WTC11 (cell line): ENCODE data around the gene PTP4A2. TPM values are rescaled to one million over a fixed set of nuclear protein-coding genes. Genes with fewer than 3 reads are reported as not detected.

ENCODE experiments used
- ATAC-seq: fragments of 200-7000 bp; cut with Tn5 transposase; 2 replicates; pipeline ENCODE4 v1.10.0; 2021; ENCODE audit warnings: mild to moderate bottlenecking, moderate library complexity
- CTCF ChIA-PET: fragments of 300-600 bp; sonication (Branson Sonifier 250); formaldehyde crosslinking; loops from one replicate; lab custom pipeline; 2021; ENCODE audit warnings: antibody characterized with exemption; lab: Charles Lee
- POLR2A ChIA-PET: fragments of 350-600 bp; sonication (Branson Sonifier 250); formaldehyde crosslinking; loops from one replicate; lab custom pipeline; 2021; ENCODE audit warnings: antibody characterized with exemption; lab: Charles Lee
- DNase-seq: peaks from one replicate; pipeline ENCODE4 v3.0.0; 2021; ENCODE audit warnings: low spot score
- H3K27ac Mint-ChIP-seq: 2 replicates; pipeline ENCODE4 v1.8.0; 2021; ENCODE audit warnings: mixed read lengths
- H3K27me3 Mint-ChIP-seq: 2 replicates; pipeline ENCODE4 v1.8.0; 2021; ENCODE audit warnings: low read depth, mild to moderate bottlenecking, moderate library complexity, mixed read lengths
- H3K36me3 Mint-ChIP-seq: 2 replicates; pipeline ENCODE4 v1.8.0; 2021; ENCODE audit warnings: mixed read lengths
- H3K4me1 Mint-ChIP-seq: 2 replicates; pipeline ENCODE4 v1.8.0; 2022; ENCODE audit warnings: mixed read lengths
- H3K4me3 Mint-ChIP-seq: 2 replicates; pipeline ENCODE4 v1.8.0; 2021; ENCODE audit warnings: mild to moderate bottlenecking, moderate library complexity, mixed read lengths
- H3K9me3 Mint-ChIP-seq: 2 replicates; pipeline ENCODE4 v1.8.0; 2021; ENCODE audit warnings: mixed read lengths
- CDX4 ChIP-seq: fragments of 250-450 bp; sonication (Bioruptor Pico); IDR thresholded peaks from 2 replicates; pipeline ENCODE4 v1.9.0; 2021; ENCODE audit warnings: moderate library complexity, mild to moderate bottlenecking, inconsistent platforms, borderline replicate concordance
- ESRRA ChIP-seq: sonication (generic); formaldehyde crosslinking; IDR thresholded peaks from 2 replicates; pipeline ENCODE4 v1.8.1; 2022; ENCODE audit warnings: mild to moderate bottlenecking, missing genetic modification reagents, borderline replicate concordance
- FOXP1 ChIP-seq: sonication (generic); formaldehyde crosslinking; IDR thresholded peaks from 2 replicates; pipeline ENCODE4 v1.8.0; 2022; ENCODE audit warnings: missing genetic modification reagents, mild to moderate bottlenecking, moderate library complexity, borderline replicate concordance
- JUN ChIP-seq: sonication (generic); formaldehyde crosslinking; IDR thresholded peaks from 2 replicates; pipeline ENCODE4 v1.8.0; 2023; ENCODE audit warnings: mild to moderate bottlenecking, missing genetic modification reagents
- OVOL2 ChIP-seq: fragments of 250-450 bp; sonication (Bioruptor Pico); IDR thresholded peaks from 2 replicates; pipeline ENCODE4 v1.9.0; 2021; ENCODE audit warnings: mild to moderate bottlenecking, borderline replicate concordance
- RORB ChIP-seq: fragments of 250-450 bp; sonication (Bioruptor Pico); IDR thresholded peaks from 2 replicates; pipeline ENCODE4 v1.9.0; 2021; ENCODE audit warnings: mild to moderate bottlenecking
- SP1 ChIP-seq: sonication (generic); formaldehyde crosslinking; conservative IDR thresholded peaks from 2 replicates; pipeline ENCODE4 v1.8.1; 2022; ENCODE audit warnings: missing genetic modification reagents
- ZNF532 ChIP-seq: fragments of 250-450 bp; sonication (Bioruptor Pico); IDR thresholded peaks from 2 replicates; pipeline ENCODE4 v1.9.0; 2021; ENCODE audit warnings: mild to moderate bottlenecking, borderline replicate concordance
- total RNA-seq: library from RNA; stranded (reverse); gene quantifications from 3 replicates; pipeline ENCODE4 v1.2.3, GENCODE V29; 2021
- TF ChIP-seq, protein P1 (sequence below): sonication (generic); formaldehyde crosslinking; IDR thresholded peaks from 2 replicates; pipeline ENCODE4 v1.8.0; 2023; ENCODE audit warnings: mild to moderate bottlenecking, missing genetic modification reagents
- TF ChIP-seq, protein P2 (sequence below): sonication (generic); formaldehyde crosslinking; IDR thresholded peaks from 2 replicates; pipeline ENCODE4 v1.8.1; 2022; ENCODE audit warnings: mild to moderate bottlenecking, missing genetic modification reagents, moderate library complexity, borderline replicate concordance
- TF ChIP-seq, protein P3 (sequence below): sonication (generic); formaldehyde crosslinking; IDR thresholded peaks from 2 replicates; pipeline ENCODE4 v1.8.1; 2022; ENCODE audit warnings: missing genetic modification reagents, borderline replicate concordance
- TF ChIP-seq, protein P4 (sequence below): sonication (generic); formaldehyde crosslinking; IDR thresholded peaks from 2 replicates; pipeline ENCODE4 v1.8.1; 2023; ENCODE audit warnings: mild to moderate bottlenecking, missing genetic modification reagents, moderate library complexity

The PTP4A2 gene
- total RNA-seq, 1 experiment from 2014 or later: 172 TPM

DNA sequence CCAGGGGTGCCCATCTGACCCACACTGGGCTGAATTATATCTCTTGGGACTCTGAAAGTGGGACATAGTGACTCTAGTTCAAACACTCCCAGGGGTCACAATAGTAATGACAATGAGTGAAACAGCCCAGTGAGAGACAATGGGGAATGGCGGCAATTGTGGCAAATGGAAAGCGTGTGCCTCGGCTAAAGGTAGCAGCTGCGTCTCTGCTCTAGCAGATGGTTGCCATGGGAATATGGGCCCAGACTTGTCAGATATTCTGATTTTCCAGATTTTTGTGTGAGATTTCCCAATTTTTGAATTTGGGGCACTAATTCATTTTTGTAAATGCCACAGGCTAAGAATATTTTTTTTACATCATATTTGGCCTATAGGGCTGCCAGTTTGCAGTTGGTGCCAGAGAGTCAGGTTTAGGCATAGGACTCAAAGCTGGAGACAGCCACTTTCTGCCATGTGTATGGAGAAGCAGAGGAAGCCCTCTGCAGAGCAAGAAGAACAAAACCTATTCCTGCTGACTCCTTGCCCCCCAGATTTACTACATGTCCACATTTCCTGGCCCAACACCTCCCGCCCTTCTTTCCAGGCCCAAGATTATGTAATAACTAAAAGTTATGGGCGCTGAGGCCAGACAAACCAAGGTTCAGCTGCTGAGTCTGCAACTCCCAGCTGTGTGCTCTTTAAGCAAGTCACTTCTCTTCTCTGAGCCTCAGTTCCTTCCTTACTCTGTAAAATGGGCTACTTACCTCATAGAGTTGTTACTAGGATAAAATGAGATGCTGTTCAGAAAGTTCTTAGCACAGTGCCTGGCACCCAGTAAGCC, 21.6 kb upstream of the PTP4A2 start (continued):
- no peak for TF ChIP-seq SP1
- no peak for TF ChIP-seq JUN
- TF ChIP-seq, protein P1, sequence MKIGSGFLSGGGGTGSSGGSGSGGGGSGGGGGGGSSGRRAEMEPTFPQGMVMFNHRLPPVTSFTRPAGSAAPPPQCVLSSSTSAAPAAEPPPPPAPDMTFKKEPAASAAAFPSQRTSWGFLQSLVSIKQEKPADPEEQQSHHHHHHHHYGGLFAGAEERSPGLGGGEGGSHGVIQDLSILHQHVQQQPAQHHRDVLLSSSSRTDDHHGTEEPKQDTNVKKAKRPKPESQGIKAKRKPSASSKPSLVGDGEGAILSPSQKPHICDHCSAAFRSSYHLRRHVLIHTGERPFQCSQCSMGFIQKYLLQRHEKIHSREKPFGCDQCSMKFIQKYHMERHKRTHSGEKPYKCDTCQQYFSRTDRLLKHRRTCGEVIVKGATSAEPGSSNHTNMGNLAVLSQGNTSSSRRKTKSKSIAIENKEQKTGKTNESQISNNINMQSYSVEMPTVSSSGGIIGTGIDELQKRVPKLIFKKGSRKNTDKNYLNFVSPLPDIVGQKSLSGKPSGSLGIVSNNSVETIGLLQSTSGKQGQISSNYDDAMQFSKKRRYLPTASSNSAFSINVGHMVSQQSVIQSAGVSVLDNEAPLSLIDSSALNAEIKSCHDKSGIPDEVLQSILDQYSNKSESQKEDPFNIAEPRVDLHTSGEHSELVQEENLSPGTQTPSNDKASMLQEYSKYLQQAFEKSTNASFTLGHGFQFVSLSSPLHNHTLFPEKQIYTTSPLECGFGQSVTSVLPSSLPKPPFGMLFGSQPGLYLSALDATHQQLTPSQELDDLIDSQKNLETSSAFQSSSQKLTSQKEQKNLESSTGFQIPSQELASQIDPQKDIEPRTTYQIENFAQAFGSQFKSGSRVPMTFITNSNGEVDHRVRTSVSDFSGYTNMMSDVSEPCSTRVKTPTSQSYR (CRISPR knock-in tag): no peak
- no peak for TF ChIP-seq FOXP1
- TF ChIP-seq CDX4 (CRISPR knock-in tag): no peak
- TF ChIP-seq RORB (CRISPR knock-in tag): no peak

GRCh38 chr1:31957701-31958674, 19.8 kb upstream of the PTP4A2 start:
- ChIA-PET POLR2A (interaction anchor here (0.7 to 1.0 kb wide), 2 partner anchors 13 to 25 kb away, joined by 4 to 5 read pairs; no protein-coding TSS in a partner anchor), CTCF (interaction anchor here (1.0 to 5.6 kb wide), 4 partner anchors 14 to 167 kb away, joined by 3 to 39 read pairs (median 4); partner anchors contain the start of genes PTP4A2 and SPOCD1)
- TF ChIP-seq, protein P2, sequence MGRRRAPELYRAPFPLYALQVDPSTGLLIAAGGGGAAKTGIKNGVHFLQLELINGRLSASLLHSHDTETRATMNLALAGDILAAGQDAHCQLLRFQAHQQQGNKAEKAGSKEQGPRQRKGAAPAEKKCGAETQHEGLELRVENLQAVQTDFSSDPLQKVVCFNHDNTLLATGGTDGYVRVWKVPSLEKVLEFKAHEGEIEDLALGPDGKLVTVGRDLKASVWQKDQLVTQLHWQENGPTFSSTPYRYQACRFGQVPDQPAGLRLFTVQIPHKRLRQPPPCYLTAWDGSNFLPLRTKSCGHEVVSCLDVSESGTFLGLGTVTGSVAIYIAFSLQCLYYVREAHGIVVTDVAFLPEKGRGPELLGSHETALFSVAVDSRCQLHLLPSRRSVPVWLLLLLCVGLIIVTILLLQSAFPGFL (CRISPR knock-in tag): no peak
- TF ChIP-seq, protein P3, sequence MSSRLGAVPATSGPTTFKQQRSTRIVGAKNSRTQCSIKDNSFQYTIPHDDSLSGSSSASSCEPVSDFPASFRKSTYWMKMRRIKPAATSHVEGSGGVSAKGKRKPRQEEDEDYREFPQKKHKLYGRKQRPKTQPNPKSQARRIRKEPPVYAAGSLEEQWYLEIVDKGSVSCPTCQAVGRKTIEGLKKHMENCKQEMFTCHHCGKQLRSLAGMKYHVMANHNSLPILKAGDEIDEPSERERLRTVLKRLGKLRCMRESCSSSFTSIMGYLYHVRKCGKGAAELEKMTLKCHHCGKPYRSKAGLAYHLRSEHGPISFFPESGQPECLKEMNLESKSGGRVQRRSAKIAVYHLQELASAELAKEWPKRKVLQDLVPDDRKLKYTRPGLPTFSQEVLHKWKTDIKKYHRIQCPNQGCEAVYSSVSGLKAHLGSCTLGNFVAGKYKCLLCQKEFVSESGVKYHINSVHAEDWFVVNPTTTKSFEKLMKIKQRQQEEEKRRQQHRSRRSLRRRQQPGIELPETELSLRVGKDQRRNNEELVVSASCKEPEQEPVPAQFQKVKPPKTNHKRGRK (CRISPR knock-in tag): peak; percentile 90; the same call in 1 of the 2 replicates
- Mint-ChIP-seq H3K36me3 (no peaks in the 10 kb centered on the region), H3K4me3 (no peak overlapping the region), H3K4me1 (peaks cover 22% of the 10 kb centered on the region), H3K27me3 (peaks cover 2% of the 10 kb centered on the region; the same call in 1 of the 2 replicates), H3K27ac (peak overlapping the region; percentile 23), H3K9me3 (no peaks in the 10 kb centered on the region)
- no peak for DNase-seq
- ATAC-seq: no peak

- no peaks in the 10 kb centered on the region for H3K9me3 Mint-ChIP-seq
- DNase-seq: peak; percentile 40
- H3K4me3 Mint-ChIP-seq: no peak overlapping the region
- peaks cover 40% of the 10 kb centered on the region for H3K4me1 Mint-ChIP-seq
- ChIA-PET CTCF (interaction anchor here (0.7 to 5.6 kb wide), 13 partner anchors 9 to 231 kb away, joined by 3 to 77 read pairs (median 4); partner anchors contain the start of genes PTP4A2 and SPOCD1), POLR2A (interaction anchor here (0.6 to 3.1 kb wide), 6 partner anchors 8 to 359 kb away, joined by 3 to 23 read pairs (median 6); partner anchors contain the start of genes PTP4A2 and TXLNA)
- H3K27ac Mint-ChIP-seq: peak overlapping the region; percentile 92
- ATAC-seq: peak; percentile 19
- H3K27me3 Mint-ChIP-seq: peaks cover 2% of the 10 kb centered on the region; the same call in 1 of the 2 replicates
- H3K36me3 Mint-ChIP-seq: no peaks in the 10 kb centered on the region
- no peak for TF ChIP-seq ESRRA (CRISPR knock-in tag)
- no peak for TF ChIP-seq OVOL2 (CRISPR knock-in tag)
- TF ChIP-seq, protein P4, sequence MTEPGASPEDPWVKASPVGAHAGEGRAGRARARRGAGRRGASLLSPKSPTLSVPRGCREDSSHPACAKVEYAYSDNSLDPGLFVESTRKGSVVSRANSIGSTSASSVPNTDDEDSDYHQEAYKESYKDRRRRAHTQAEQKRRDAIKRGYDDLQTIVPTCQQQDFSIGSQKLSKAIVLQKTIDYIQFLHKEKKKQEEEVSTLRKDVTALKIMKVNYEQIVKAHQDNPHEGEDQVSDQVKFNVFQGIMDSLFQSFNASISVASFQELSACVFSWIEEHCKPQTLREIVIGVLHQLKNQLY (CRISPR knock-in tag): no peak
- TF ChIP-seq ZNF532: no peak
- TF ChIP-seq CDX4 (CRISPR knock-in tag): no peak
Measured at GRCh38 chr1:31955917-31956736, 18.0 kb upstream of the PTP4A2 start.
